ENCODE data around the gene SLC22A2.
"Not testable (repeated sequence)": the region's sequence is repeated elsewhere in the genome, so short reads cannot be mapped to it uniquely, and the experiment has no call there.

DNA sequence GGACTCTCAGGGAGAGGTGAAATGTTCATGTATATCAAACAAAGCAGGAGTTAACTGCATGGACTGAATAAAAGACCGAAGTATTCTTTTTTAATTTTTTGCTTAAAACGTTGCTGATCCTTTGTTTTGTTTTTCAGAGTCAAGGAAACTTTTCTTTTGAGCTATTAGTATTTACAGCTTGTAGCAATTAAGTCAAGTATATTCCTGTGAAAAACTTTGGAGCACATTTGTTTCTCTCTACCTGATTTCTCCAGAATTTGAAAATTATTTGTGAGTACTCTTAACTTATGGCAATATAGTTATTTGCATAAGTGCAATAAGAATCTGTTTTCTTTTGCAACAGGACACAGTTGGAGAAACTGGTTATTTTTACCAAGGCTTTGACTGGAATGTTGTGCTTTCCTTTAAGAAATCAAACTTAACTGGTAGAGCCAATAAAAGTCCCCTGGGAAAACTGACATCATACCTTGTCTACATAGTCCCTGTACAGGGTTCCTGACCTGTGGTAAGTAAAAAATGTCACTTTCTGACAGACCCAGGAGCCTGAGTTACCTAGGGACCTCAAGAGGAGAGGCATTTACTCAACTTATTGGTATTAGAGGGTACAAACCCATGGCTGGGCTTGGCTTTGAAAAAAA is 22.3 kb downstream of the SLC22A2 start:
- not testable (repeated sequence) for TF ChIP-seq CTCF (conservative IDR thresholded peaks at IDR 0.05; ENCODE audit: low read length); EZH2phosphoT487 (IDR thresholded peaks at IDR 0.05; ENCODE audit: borderline replicate concordance)

Measured in Loucy (cell line).